K562 (cell line): ENCODE data around the gene ZNF699. TPM values are rescaled to one million over a fixed set of nuclear protein-coding genes. Genes with fewer than 3 reads are reported as not detected.

Experiments
- ATF3 ChIP-seq, 2 experiments: fragments of 450-650 bp in 1 of 2; sonication (generic) in 1 of 2; formaldehyde crosslinking in 1 of 2; IDR thresholded peaks in 1 of 2; conservative IDR thresholded peaks in 1 of 2; 2 replicates each; pipeline versions ENCODE4 v1.6.1 to v1.8.1; 2016 to 2023; ENCODE audit warnings: mild to moderate bottlenecking in 2 of 2, moderate library complexity in 2 of 2, inconsistent platforms in 1 of 2, missing genetic modification reagents in 1 of 2
- BCOR ChIP-seq: fragments of 450-650 bp; IDR thresholded peaks from 2 replicates; pipeline ENCODE4 v1.6.1; 2016
- BRD9 ChIP-seq: fragments of 450-650 bp; IDR thresholded peaks from 2 replicates; pipeline ENCODE4 v1.6.1; 2018; ENCODE audit warnings: low read depth; ENCODE audit not compliant: partially characterized antibody
- CTBP1 ChIP-seq: fragments of 450-650 bp; IDR thresholded peaks from 2 replicates; pipeline ENCODE4 v1.6.1; 2016; ENCODE audit warnings: borderline replicate concordance
- CXXC5 ChIP-seq: fragments of 250-450 bp; sonication (Bioruptor Pico); IDR thresholded peaks from 2 replicates; pipeline ENCODE4 v1.8.0; 2022; ENCODE audit warnings: inconsistent platforms, mild to moderate bottlenecking, moderate library complexity
- ETV5 ChIP-seq: sonication (generic); formaldehyde crosslinking; IDR thresholded peaks from 2 replicates; pipeline ENCODE4 v1.4.0; 2020; ENCODE audit warnings: low read depth, mild to moderate bottlenecking, missing genetic modification reagents
- FOXK2 ChIP-seq, 2 experiments: fragments of 450-650 bp; IDR thresholded peaks in 1 of 2; conservative IDR thresholded peaks in 1 of 2; 2 replicates each; pipeline ENCODE4 v1.6.1; 2016; ENCODE audit warnings: low read depth in 2 of 2, mild to moderate bottlenecking in 1 of 2
- KDM5B ChIP-seq: fragments of 200-600 bp; sonication (generic); IDR thresholded peaks from 2 replicates; pipeline ENCODE4 v1.6.1; 2012; ENCODE audit warnings: low read depth, mild to moderate bottlenecking, moderate library complexity, low read length, control low read depth, inconsistent platforms; ENCODE audit not compliant: insufficient replicate concordance
- KLF1 ChIP-seq: fragments of 450-650 bp; IDR thresholded peaks from 2 replicates; pipeline ENCODE4 v1.6.1; 2016; ENCODE audit warnings: missing genetic modification characterization, missing compliant biosample characterization
- MXI1 ChIP-seq: IDR thresholded peaks from 2 replicates; pipeline ENCODE4 v1.6.1; 2011; ENCODE audit warnings: low read depth, mild to moderate bottlenecking, improper control_type of control experiment, low read length
- NCOA4 ChIP-seq: fragments of 450-650 bp; IDR thresholded peaks from 2 replicates; pipeline ENCODE4 v1.6.1; 2018; ENCODE audit warnings: mild to moderate bottlenecking; ENCODE audit not compliant: partially characterized antibody
- NR2C2 ChIP-seq, 2 experiments: fragments of 200-800 bp in 1 of 2; sonication (Bioruptor generic) in 1 of 2; sonication (generic) in 1 of 2; formaldehyde crosslinking in 1 of 2; IDR thresholded peaks; 2 replicates each; pipeline versions ENCODE4 v1.6.1 to v1.8.0; 2016 to 2022; ENCODE audit warnings: mild to moderate bottlenecking in 1 of 2, missing compliant biosample characterization in 1 of 2, missing genetic modification characterization in 1 of 2, missing genetic modification reagents in 1 of 2
- PHF21A ChIP-seq: fragments of 450-650 bp; IDR thresholded peaks from 2 replicates; pipeline ENCODE4 v1.6.1; 2017; ENCODE audit warnings: low read depth, borderline replicate concordance
- RBBP5 ChIP-seq: fragments of 200-600 bp; sonication (generic); IDR thresholded peaks from 2 replicates; pipeline ENCODE4 v1.6.1; 2012; ENCODE audit warnings: borderline replicate concordance, mild to moderate bottlenecking, low read length, control low read depth, inconsistent platforms; ENCODE audit not compliant: insufficient read depth, poor library complexity, severe bottlenecking
- RBM25 ChIP-seq: fragments of 200-400 bp; formaldehyde crosslinking; IDR thresholded peaks from 2 replicates; pipeline ENCODE4 v1.6.1; 2018; ENCODE audit warnings: low read length, low read depth, moderate library complexity; ENCODE audit not compliant: severe bottlenecking
- RCOR1 ChIP-seq, 2 experiments: IDR thresholded peaks; 2 replicates each; pipeline ENCODE4 v1.6.1; 2012; ENCODE audit warnings: low read depth in 2 of 2, low read length in 2 of 2, borderline replicate concordance in 1 of 2, improper control_type of control experiment in 1 of 2
- RNF2 ChIP-seq: sonication (generic); IDR thresholded peaks from 2 replicates; pipeline ENCODE4 v1.6.1; 2016
- SMARCA5 ChIP-seq: fragments of 450-650 bp; IDR thresholded peaks from 2 replicates; pipeline ENCODE4 v1.6.1; 2016
- SRSF3 ChIP-seq: fragments of 200-400 bp; formaldehyde crosslinking; IDR thresholded peaks from 2 replicates; pipeline ENCODE4 v1.6.1; 2016; ENCODE audit warnings: mild to moderate bottlenecking, low read length, moderate library complexity; ENCODE audit not compliant: insufficient read depth
- ZBED1 ChIP-seq: IDR thresholded peaks from 2 replicates; pipeline ENCODE4 v1.6.1; 2014
- ZBTB2 ChIP-seq: fragments of 450-650 bp; IDR thresholded peaks from 2 replicates; pipeline ENCODE4 v1.6.1; 2016; ENCODE audit warnings: antibody characterized with exemption
- ZFP1 ChIP-seq: fragments of 450-650 bp; formaldehyde crosslinking; IDR thresholded peaks from 2 replicates; pipeline ENCODE4 v1.4.0; 2020; ENCODE audit warnings: mild to moderate bottlenecking, mixed read lengths
- ZFX ChIP-seq: sonication (generic); formaldehyde crosslinking; IDR thresholded peaks from 2 replicates; pipeline ENCODE4 v1.8.0; 2022; ENCODE audit warnings: mild to moderate bottlenecking, missing genetic modification reagents, moderate library complexity
- polyA plus RNA-seq, 8 experiments: library from polyadenylated mRNA; depleted of rRNA in 4 of 8; stranded (reverse) in 5 of 8; unstranded in 3 of 8; fragments of >200 nt; fragmentation: Nextera tagmentation in 2 of 8; fragmentation: Illumina TruSeq in 1 of 8; extraction: Ambion mirVana in 2 of 8; extraction: Trizol in 1 of 8; gene quantifications; 2 replicates each; pipeline versions ENCODE4 v1.2.1 to v1.2.3, GENCODE V29; 2011 to 2014; ENCODE audit warnings: inconsistent platforms in 1 of 8, missing spikeins in 1 of 8
- total RNA-seq, 7 experiments: library from RNA; depleted of rRNA in 6 of 7; stranded (reverse); fragments of >200 nt in 6 of 7; fragmentation: Illumina TruSeq in 2 of 7; extraction: Trizol in 2 of 7; gene quantifications; 2 replicates each; pipeline versions ENCODE4 v1.2.1 to v1.2.3, GENCODE V29; 2011 to 2021; ENCODE audit warnings: low replicate concordance in 1 of 7

Gene ZNF699
- total and polyA plus RNA-seq, 9 of the 15 experiments (the other 6 are each of a cell fraction or from before 2014, with no cell fraction given) = 0.08 to 4.1 (median 3.1) TPM

- TF ChIP-seq ETV5 (peak; percentile 76), FOXK2 (conservative IDR thresholded peaks at IDR 0.05 in 1 of 2, IDR thresholded peaks at IDR 0.05 in 1 of 2; ENCODE audit: low read depth in 2 of 2) (peak in 1 of 2 experiments; percentile 31; a peak in 1 of 4 replicates), ATF3 (IDR thresholded peaks at IDR 0.05) (no peak), ATF3 (CRISPR knock-in tag; conservative IDR thresholded peaks at IDR 0.05) (no peak), ZFX (CRISPR knock-in tag) (peak; percentile 71), SMARCA5 (0 out of 2 replicates have a peak, but pooled peaks have one; percentile 64), MXI1 (peak; percentile 17; the same call in 1 of the 2 replicates), RBM25 (peak; percentile 45), CTBP1 (peak; percentile 73), NR2C2 (CRISPR knock-in tag; IDR thresholded peaks at IDR 0.05) (no peak), NR2C2 (tag; IDR thresholded peaks at IDR 0.05) (peak; percentile 34; the same call in 1 of the 2 replicates), KLF1 (tag) (no peak; the same call in 1 of the 2 replicates), BRD9 (no peak), RBBP5 (peak; percentile 34), NCOA4 (no peak), RCOR1 (IDR thresholded peaks at IDR 0.05; ENCODE audit: borderline replicate concordance in 1 of 2, low read depth in 2 of 2, low read length in 2 of 2) (0 out of 4 replicates have a peak, but pooled peaks of 1 of the 2 experiments have one; percentile 18), ZFP1 (CRISPR knock-in tag) (no peak), RNF2 (no peak), CXXC5 (CRISPR knock-in tag) (peak; percentile 37), PHF21A (peak; percentile 75), SRSF3 (no peak), ZBTB2 (peak; percentile 99), KDM5B (peak; percentile 41), ZBED1 (no peak), BCOR (peak; percentile 91)
Observed at GRCh38 chr19:9309139-9309973, at the start of gene ZNF699 (continued).
